Activated CD8-positive, alpha-beta memory T cell treated with anti-CD3 and anti-CD28 coated beads, Interleukin-2, amount 50 U/mL, for 1 hour (primary cell): Measurements from ENCODE around the gene TAL2.
"Not testable (repeated sequence)": the region's sequence is repeated elsewhere in the genome, so short reads cannot be mapped to it uniquely, and the experiment has no call there.

Experiments
- DNase-seq: peaks from one replicate; pipeline ENCODE4 v3.0.0-alpha.2; 2020; ENCODE audit errors: extremely low read depth

Gene TAL2

GRCh38 chr9:105673850-105674387, 11.7 kb downstream of the TAL2 start:
- no peak for DNase-seq

- DNase-seq, result no peak
Observed at GRCh38 chr9:105676351-105676923, 14.2 kb downstream of the TAL2 start.

- DNase-seq, result no peak
Observed at GRCh38 chr9:105678163-105678562, 15.9 kb downstream of the TAL2 start.

- no peak for DNase-seq
Observed at GRCh38 chr9:105678781-105679180, 16.5 kb downstream of the TAL2 start.

GRCh38 chr9:105679257-105680022, 17.2 kb downstream of the TAL2 start:
- no peak for DNase-seq

- no peak for DNase-seq
Observed at GRCh38 chr9:105681313-105681712, 19.1 kb downstream of the TAL2 start.

GRCh38 chr9:105681724-105682123, 19.5 kb downstream of the TAL2 start:
- DNase-seq, result no peak

- DNase-seq, result no peak
Observed at GRCh38 chr9:105683688-105684275, 21.5 kb downstream of the TAL2 start.

GRCh38 chr9:105686936-105687335, 24.7 kb downstream of the TAL2 start:
- DNase-seq, result no peak

GRCh38 chr9:105690742-105691141, 28.5 kb downstream of the TAL2 start:
- DNase-seq, result no peak

- DNase-seq, result no peak
Observed at GRCh38 chr9:105693435-105694189, 31.4 kb downstream of the TAL2 start.

GRCh38 chr9:105694190-105694847, 32.1 kb downstream of the TAL2 start, which contains the start of gene TMEM38B:
Gene TMEM38B (plus strand): TSS chr9:105694541. CDS start chr9:105694661, 120 bp downstream.
- DNase-seq, result no peak

- DNase-seq, result no peak
Observed at GRCh38 chr9:105694848-105695581, 32.8 kb downstream of the TAL2 start.

GRCh38 chr9:105696219-105696793, 34.0 kb downstream of the TAL2 start:
- DNase-seq, result no peak

- no peak for DNase-seq
Observed at GRCh38 chr9:105697871-105698270, 35.6 kb downstream of the TAL2 start.

GRCh38 chr9:105698348-105698870, 36.2 kb downstream of the TAL2 start:
- no peak for DNase-seq

GRCh38 chr9:105700668-105701067, 38.4 kb downstream of the TAL2 start:
- no peak for DNase-seq

GRCh38 chr9:105701145-105701544, 38.9 kb downstream of the TAL2 start:
- DNase-seq, result no peak

- DNase-seq, result no peak
Observed at GRCh38 chr9:105702207-105702606, 40.0 kb downstream of the TAL2 start.

- DNase-seq, result not testable (repeated sequence)
Observed at GRCh38 chr9:105703638-105704037, 41.4 kb downstream of the TAL2 start.
